HG03342 (cell line): ENCODE results near the gene SHANK1.

Source experiments
- ATAC-seq: cut with Tn5 transposase; IDR thresholded peaks from one replicate; pipeline ENCODE4 v1.9.1; 2021; ENCODE audit warnings: mild to moderate bottlenecking, moderate library complexity; ENCODE audit not compliant: unreplicated experiment

SHANK1 gene

DNA sequence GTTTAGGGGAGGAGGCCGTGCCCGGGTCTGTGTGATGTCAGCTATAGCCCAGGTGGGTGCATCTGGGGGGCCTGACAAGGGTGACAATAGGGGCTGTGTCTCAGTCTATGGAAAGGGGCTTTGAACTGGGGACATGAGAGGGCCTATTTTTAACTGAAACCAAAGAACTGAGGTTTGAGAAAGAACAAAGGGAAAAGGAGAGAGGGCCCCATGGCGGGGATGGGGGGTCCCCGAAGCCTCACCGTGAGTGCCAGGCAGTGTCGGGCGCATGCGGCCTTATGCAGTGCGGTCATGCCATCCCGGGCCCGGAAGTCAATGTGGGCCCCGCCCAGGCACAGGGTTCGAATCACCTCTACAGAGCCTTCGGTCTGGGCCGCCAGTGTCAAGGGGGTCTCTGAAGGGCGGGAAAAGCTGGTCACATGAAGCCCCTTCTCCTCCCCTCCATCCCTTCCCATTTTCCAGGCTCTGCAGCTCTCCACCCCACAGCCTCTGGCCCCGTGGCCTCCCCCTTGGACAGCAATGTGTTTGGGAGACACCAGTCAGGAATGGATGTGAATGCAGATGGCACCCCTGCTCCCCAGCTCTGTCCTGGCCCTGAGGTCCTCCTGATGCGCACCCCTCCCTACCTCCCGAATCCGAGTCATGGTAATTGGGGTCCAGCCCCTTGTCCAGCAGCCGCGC is 5.9 kb downstream of the SHANK1 start:
- ATAC-seq, result no peak

GRCh38 chr19:50712833-50713232 is 6.8 kb downstream of the SHANK1 start:
- ATAC-seq, result no peak

- no peak for ATAC-seq
These were observed 7.8 kb downstream of the SHANK1 start for GRCh38 chr19:50711805-50712204.

GRCh38 chr19:50711196-50711595 is 8.4 kb downstream of the SHANK1 start:
- no peak for ATAC-seq

- no peak for ATAC-seq
These were observed 9.0 kb downstream of the SHANK1 start for GRCh38 chr19:50710612-50711011.

GRCh38 chr19:50710094-50710493 is 9.5 kb downstream of the SHANK1 start:
- ATAC-seq, result no peak

GRCh38 chr19:50708179-50708879 is 11.3 kb downstream of the SHANK1 start:
- no peak for ATAC-seq

DNA sequence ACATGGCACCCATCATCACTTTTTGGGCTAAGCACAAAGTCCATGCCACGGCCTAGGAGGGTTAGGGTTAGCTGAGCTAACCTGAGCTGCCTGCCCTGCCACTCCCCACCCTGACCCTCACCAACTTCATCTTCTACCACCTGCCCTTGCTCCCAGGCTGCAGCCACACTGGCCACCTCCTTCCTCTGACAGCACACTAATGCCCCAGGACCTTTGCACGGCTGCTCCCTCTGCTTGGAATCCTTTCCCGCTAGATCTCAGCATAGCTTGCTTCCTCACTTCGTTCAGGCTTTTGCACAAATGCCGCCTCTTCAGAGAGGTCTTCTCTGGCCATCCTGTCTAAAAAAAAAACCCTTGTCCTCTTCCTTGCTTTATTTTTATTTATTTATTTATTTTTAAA is 13.2 kb downstream of the SHANK1 start:
- no peak for ATAC-seq

DNA sequence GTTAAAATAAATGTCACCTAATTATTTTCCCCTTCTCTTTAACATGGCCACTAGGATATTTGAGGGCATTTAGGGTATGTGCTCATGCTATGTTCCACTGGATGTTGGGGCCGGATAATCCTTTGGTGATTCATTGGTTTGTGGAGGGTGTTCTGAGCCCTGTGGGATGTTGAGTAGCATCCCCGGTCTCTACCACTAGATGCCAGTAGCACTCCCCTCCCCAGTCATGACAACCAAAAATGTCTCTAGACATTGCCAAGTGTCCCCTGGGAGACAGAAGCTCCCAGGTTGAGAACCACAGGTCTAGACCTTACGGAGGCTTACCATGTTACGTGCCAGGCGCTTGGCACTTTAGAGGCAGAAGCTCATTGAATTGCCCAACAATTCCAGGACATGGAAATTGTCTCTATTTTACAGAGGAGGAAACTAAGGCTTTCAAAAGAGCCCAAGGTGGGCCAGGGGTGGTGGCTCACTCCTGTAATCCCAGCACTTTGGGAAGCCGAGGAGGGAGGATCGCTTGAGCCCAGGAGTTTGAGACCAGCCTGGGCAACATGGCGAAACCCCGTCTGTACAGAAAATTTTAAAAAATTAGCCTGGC is 14.1 kb downstream of the SHANK1 start:
- no peak for ATAC-seq

DNA sequence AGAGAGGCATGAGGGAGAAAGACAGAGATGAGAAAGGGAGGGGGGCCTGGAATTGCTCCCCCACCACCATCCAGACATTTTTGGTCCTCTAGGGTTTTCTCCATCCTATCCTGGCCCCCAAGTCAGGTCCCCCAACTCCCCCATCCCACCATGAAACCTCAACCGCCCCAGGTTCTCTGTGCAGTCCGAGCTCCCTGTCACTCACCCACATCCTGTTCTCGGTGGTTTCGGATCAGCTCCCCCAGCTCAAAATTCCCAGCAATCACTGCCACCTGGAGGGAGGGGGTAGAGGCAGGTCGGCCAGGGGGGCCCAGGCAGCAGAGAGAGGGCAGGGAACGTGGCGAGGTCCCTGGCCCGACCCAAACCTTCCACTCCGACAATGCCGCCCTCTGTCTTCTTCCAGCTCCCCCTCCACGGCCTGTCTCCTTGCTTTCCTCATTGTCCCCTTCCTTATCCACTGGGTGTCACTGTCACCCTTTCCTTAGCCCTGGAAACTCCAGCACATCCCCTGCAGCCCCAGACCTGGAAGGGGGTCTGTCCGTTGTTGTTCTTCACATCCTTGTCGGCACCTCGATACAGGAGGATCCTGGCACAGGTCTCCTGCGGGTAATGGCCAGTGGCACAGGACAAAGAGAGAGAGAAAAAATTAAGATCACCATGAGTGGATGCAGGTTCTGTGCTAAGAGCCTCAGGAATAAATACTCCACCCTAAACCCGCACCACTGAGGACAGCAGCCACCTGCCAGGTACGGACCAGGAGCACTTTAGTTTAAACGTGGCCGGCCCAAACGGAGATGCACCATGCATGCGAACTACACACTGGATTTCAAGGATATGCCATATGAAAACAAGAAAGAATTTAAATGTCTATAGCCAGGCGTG is 15.4 kb downstream of the SHANK1 start:
- no peak for ATAC-seq

DNA sequence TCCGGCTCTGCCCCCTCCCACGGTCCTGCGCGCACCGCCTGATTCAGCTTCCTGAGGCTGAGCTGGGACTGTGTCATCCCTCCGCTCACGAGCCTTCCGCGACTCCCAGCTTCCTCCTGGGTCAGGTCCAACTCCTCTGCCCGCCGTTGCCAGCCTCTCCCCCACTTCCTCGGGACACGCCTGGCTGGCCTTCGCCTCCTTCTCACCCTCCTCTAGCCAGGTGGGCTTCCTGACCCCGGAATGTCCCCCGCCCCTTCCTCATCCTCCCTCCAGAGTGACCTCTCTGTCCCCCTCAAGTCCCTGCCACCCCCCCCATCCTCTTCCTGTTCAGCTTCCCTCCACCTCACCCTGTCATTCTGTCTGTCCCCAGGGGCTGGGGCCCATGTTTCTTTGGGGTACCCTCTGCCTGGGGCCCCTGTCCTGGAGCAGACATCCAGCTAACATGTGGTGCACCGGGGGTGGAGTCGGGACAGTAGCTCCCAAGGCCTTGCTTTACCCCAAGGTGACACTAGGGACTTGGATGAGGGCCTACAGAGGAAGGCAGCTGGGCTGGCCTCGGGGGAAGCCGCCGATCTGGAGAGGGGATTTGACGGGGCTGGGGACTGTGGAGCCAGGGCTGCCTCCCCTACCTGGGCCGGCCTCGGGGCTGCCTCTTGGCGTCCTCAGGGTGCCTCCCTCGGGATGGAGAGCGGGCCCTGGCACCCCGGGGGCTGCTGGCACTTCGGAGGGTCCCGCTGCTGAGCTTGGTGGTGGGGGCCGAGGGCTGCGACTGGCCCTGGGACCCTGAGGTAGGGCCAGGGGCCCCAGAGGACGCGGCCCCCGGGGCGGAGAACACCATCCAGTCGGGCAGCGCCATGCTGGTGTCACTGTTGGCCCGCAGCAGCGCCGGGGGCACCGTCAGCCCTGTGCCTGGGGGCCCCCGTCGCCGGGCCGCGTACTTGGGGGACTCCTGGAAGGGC is 16.5 kb downstream of the SHANK1 start:
- no peak for ATAC-seq

- no peak for ATAC-seq
These were observed 17.3 kb downstream of the SHANK1 start for GRCh38 chr19:50702158-50702870.

GRCh38 chr19:50701367-50701985 is 18.1 kb downstream of the SHANK1 start:
- no peak for ATAC-seq

DNA sequence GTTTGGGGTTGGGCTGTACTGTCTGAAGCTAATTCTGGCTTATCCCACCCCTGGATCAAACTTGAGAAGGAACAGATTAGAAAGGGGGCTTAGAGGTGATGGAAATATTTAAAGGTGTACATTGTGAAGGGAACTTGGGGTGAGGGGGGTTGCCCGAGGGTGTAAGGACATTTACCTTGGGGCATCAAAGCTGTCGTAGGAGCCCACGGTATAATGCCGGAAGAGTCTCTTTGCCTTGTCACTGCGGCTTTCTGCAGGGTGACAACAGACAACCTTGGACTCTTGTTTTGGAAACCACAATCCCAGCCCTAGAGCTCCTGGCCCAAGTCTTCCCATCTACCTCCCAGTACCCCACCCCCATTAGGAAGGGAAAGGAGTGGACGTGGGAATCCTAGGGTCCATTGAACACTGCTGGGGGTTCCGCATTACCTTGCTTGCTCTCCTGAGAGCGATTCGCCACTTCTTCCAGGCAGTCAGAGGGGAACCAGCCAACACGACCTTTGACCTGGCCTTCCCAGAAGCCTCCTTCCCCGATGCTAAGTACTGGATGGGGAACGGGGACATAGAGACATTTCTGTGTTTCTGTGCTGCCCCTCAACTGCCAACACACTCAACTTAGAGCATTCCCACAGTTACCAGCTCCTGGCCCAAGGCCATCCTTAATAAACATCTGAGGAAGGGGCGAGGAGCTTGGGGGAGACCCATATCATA is 22.0 kb downstream of the SHANK1 start:
- no peak for ATAC-seq

GRCh38 chr19:50696094-50696483 is 23.5 kb downstream of the SHANK1 start:
- no peak for ATAC-seq

- ATAC-seq, result no peak
These were observed 24.1 kb downstream of the SHANK1 start for GRCh38 chr19:50695251-50696093.

GRCh38 chr19:50694815-50695145 is 24.8 kb downstream of the SHANK1 start:
- ATAC-seq, result no peak
